Brain pericyte (primary cell): ENCODE data around the gene TAS2R13.

ENCODE experiments used
- DNase-seq: peaks from one replicate; pipeline ENCODE4 v3.0.0-alpha.2; 2012; ENCODE audit warnings: low read depth, low spot score

Gene TAS2R13

DNA sequence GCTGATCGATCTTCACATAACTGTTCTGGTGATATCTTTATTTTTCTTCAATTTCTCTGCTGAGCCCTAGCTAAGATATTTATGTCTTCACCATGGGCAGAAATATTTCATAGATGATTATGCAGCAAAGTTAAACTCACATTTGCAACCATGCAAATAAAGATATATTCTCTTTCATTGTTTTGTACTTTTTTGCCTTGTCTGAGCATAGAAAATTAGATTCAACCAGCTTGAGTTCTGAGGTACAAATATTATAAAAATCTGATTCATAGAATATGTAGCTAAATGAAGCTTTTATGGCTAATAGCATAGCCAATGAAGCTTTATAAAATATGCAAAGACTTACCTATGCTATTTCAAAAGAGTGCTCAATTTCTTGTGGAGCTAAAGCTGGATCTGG is at the start of gene TAS2R13:
TAS2R13 (minus strand) TSS at position 101 of the 400 bp plus-strand sequence. CDS start 264 bp downstream, outside the sequence.
- no peak for DNase-seq

DNA sequence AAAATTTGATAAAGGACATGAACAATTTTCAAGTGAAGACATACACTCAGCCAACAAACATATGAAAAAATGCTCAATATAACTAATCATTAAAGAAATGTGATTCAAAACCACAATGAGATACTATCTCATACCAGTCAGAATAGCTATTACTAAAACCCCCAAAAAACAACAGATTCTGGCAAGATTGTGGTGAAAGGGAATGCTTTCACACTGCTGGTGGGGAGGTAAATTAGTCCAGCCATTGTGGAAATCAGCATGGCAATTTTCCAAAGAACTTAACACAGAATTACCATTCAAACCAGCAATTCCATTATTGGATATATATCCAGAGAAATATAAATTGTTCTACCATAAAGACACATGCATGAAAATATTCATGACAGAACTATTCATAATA is 48.4 kb upstream of the TAS2R13 start:
- no peak for DNase-seq

GRCh38 chr12:10956085-10956484 is 46.7 kb upstream of the TAS2R13 start:
- DNase-seq = no peak

DNA sequence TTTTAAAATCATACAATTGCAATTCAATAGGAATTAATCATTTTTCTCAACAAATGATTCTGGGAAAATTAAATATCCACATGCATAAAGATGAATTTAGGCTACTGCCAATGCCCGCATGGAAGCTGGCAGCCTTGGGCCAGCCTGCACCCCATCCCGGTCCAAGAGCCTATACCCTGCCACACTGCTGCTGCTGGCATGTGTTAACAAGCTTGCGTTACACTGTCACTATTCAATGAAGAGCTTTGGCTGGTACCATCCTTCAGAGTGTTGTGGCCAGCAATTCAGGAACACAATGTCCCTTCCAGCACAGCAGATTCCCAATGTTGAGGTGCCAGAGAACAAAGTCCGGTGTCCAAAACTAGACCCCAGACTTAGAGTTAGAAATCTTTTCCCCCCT is 43.3 kb upstream of the TAS2R13 start:
- no peak for DNase-seq

DNA sequence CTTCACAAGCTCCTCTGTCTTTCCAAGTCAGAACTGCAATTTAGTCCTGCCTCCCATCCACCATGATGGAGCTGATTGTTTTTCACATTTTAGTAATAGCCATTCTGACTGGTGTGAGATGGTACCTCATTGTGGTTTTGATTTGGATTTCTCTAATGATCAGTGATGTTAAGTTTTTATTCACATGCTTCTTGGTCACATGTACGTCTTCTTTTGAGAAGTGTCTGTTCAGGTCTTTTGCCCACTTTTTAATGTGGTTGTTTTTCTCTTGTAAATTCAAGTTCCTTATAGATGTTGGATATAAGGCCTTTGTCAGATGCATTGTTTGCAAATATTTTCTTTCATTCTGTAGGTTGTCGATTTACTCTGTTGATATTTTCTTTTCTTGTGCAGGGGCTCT is 33.8 kb upstream of the TAS2R13 start:
- no peak for DNase-seq

GRCh38 chr12:10941916-10942607 is 32.7 kb upstream of the TAS2R13 start:
- no peak for DNase-seq

- DNase-seq = no peak
These were observed 32.0 kb upstream of the TAS2R13 start for GRCh38 chr12:10941369-10941768.

GRCh38 chr12:10940389-10940788 is 31.0 kb upstream of the TAS2R13 start:
- DNase-seq = no peak

DNA sequence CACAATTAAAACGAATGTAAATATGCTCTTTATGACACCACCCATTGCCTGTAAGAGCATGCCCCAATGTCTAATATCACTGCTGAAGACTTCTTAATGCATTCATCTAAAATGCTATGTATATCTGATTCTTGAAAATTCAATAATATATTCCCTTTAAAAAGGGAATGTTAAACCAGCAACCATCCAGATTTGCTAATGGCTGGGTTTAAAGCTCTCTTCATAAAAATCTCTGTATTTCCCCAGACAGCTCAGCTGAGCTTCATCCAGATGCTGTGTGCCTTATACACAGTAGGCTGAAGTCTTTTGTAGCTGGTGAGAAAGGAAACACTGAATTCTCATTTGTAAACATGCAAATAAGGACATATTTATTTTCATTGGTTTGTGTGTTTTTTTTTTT is 29.8 kb upstream of the TAS2R13 start, which contains the start of gene TAS2R14:
TAS2R14 (minus strand) TSS at position 101 of the 400 bp plus-strand sequence; CDS start at position 45, 56 bp downstream.
- no peak for DNase-seq

- no peak for DNase-seq
These were observed 27.1 kb upstream of the TAS2R13 start for GRCh38 chr12:10936506-10936905.

- no peak for DNase-seq
These were observed 19.5 kb upstream of the TAS2R13 start, which contains the start of gene PRH2 for GRCh38 chr12:10928746-10929286. Gene PRH2 (plus strand): TSS chr12:10929236. CDS start chr12:10929274, 38 bp downstream.

DNA sequence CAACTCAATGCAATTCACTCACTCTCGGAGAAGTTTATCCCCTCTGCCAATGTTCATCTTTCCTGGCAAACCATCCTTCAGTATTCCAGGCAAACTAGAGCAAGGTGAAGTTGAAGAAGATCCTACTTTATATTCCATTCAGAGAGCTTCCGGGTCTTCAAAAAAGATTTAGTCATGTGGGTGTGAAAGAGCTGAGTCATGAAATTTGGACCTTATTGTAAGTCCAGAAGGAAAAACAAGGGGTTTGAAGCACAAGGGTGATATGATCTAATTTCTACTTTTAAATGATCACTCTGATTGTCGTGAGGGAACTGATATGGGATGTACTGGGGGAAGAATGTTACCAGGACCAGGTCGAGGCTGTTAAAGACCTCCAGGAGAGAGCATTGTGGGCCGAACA is 16.9 kb upstream of the TAS2R13 start:
- DNase-seq = no peak

- no peak for DNase-seq
These were observed 10.4 kb upstream of the TAS2R13 start for GRCh38 chr12:10919809-10920208.

DNA sequence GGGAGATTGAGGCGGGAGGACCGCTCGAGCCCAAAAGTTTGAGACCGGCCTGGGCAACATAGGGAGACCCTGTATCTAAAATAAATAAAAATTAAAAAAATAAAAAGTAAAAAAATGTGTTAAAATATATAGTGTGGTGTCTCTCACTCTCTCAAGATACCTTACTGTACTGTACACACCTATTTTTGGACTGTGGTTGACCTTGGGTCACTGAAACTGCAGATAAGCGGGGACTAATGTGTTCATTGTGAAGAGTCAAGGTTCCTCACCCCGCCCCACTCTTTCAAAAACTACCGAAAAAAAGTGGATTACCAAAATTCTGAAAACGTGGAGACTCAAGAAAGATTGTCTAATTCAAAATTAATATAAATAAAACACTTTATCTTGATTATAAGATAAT is 1.0 kb upstream of the TAS2R13 start:
- no peak for DNase-seq

GRCh38 chr12:10904686-10905085 is 4.7 kb downstream of the TAS2R13 start:
- no peak for DNase-seq

GRCh38 chr12:10901427-10901826 is 7.9 kb downstream of the TAS2R13 start:
- DNase-seq = no peak

DNA sequence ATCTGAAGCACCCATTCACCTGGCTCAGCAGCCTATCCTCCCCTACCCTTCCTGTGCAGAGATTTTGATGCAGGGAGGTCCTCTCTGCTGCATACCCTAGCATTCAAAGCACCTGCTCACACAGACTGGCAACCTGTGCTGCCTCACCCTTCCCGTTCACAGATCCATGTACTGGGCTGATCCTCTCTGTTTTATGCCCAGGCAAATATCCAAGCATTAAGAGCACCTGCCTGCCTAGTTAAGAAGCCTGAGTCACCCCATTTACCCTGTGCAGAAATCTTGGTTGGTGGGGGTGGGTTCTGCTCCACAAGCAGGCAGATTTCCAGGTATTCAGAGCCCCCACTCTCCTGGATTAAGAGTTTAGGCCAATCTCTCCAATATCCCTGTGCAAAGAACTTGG is 8.4 kb downstream of the TAS2R13 start:
- no peak for DNase-seq

DNA sequence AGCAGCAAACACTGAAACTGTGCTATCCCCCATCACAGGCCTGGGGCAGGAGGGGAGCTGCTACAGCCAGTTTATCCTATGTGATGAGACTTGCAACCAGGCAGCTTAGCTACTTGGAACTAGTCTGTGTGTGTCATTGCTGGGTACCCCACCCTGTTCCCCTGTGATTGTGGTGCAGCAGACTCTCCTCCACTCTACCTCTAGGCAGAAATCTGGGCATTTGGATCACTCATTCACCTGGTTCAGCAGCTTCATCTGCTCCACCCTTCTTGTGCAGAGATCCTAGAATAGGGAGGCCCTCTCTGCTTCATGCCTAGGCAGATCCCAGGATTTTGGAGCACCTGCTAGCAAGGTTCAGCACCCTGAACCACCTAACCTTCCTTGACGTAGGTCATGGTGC is 8.8 kb downstream of the TAS2R13 start:
- no peak for DNase-seq

DNA sequence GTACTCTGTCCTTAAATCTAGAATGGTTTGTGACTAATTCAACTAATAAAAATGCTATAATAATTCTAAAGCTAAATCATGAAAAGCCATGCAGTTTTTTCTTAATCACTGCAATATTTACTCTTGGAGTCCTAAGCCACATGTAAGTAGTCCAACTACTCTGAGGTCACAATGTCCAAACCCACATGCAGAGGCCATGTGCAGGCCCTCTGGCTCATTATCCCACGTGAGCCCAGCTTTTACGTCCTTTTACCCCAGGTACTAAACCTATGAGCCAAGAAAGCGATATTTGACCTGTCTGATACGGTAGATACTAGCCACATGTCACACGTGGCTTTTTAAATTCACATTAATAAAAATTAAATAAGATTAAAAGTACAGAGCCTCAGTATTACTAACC is 12.5 kb downstream of the TAS2R13 start:
- DNase-seq = no peak

- no peak for DNase-seq
These were observed 17.4 kb downstream of the TAS2R13 start for GRCh38 chr12:10891937-10892336.

DNA sequence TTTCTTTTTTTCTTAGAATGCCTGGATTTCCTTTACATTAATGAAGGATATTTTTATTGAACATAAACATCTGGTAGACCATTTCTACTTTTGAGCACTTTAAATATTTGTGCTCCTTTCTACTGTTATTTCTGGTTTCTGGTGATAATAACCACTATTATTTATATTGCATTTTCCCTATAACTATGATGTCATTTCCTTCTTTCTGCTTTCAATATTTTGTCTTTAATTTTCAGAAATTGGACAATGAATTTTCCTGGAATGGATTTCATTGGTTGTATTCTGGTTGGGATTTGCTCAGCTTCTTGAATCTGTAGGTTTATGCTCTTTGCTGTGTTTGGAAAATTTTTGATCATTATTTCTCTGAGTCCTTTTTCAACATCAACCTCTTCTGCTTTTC is 20.1 kb downstream of the TAS2R13 start:
- no peak for DNase-seq

DNA sequence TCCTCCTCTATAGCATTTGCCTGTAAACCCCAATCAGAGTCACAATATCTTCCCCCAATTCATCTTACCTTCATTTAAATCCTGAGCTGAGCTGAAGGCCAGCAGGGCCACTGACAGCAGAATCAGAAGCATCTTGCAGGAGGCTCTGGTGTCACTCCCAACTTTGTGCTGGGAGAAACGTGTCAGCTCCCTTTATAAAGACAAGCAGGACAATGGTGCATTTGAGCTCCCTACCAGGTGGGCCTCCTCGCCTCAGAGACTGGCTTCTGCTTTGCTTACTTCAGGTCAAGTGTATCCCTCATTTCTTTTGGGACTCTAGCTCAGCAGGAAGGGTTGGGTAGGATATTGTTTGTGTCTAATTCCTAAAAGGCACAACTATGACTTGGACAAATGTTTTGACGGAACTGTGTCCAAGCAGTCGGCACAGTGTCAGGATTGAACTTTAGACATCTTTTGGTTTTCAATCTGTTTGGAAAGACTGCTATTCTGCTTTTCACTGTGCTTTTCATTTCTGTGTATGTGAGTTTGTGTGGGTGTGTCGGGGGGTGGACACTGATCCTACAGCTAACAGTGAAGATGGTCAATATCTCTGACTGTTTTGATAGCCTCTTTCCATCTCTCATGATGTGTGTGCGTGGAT is 25.2 kb downstream of the TAS2R13 start, which contains the start of gene PRH1:
PRH1 (minus strand) TSS at position 170 of the 640 bp plus-strand sequence; CDS start at position 132, 38 bp downstream.
- no peak for DNase-seq

DNA sequence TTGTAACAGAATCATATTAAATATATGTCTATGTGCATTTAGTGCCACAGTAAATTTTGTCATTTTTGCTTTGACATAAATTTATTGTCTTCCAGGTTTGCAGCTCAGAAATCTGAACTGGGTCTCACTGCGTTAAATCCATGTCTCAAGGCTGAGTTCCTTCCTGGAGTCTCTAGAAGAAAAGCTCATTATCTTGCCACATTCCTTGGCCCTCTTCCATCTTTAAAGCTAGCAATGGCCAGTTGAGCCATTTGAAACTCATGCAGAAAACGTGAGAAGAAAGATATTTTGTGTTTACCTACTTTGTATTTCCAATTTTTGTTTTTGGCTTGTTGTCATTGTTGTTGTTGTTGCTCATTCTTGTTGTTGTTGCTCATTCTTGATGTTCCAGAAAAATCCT is 36.0 kb downstream of the TAS2R13 start:
- no peak for DNase-seq
